HG03064 (cell line): ENCODE measurements around the gene NME7.
"Not testable (repeated sequence)": the region's sequence is repeated elsewhere in the genome, so short reads cannot be mapped to it uniquely, and the experiment has no call there.

Experiments used
- ATAC-seq: cut with Tn5 transposase; IDR thresholded peaks from one replicate; pipeline ENCODE4 v1.9.1; 2021; ENCODE audit warnings: low read depth; ENCODE audit not compliant: unreplicated experiment

NME7 gene

GRCh38 chr1:169345511-169345910, 22.1 kb downstream of the NME7 start:
- ATAC-seq = no peak

DNA sequence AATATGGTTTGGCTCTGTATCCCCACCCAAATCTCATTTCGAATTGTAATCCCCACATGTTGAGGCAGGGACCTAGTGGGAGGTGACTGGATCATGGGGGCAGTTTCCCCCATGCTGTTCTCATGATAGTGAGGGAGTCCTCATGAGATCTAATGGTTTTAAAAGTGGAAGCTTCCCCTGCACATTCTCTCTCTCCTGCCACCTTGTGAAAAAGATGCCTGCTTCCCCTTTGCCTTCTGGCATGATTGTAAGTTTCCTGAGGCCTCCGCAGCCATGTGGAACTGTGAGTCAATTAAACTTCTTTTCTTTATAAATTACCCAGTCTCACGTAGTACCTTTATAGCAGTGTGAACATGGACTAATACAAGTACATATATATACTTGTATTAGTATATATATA, 25.5 kb downstream of the NME7 start:
- not testable (repeated sequence) for ATAC-seq

DNA sequence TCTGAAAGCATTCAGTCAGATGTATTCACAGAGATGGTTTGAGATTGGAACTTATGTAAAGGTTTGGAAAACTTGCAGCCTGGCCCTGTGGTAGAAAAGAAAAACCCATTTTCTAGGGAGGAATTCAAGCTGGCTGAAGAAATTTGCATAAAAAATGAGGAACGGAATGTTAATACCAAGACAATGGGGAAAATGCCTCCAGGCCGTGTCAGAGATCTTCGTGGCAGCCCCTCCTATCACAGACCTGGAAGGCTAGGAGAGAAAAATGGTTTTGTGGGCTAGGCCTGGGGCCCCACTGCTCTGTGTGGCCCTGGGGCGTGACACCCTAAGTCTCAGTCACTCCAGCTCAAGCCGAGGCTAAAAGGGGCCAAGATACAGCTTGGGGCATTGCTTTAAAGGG, 26.7 kb downstream of the NME7 start:
- no peak for ATAC-seq

DNA sequence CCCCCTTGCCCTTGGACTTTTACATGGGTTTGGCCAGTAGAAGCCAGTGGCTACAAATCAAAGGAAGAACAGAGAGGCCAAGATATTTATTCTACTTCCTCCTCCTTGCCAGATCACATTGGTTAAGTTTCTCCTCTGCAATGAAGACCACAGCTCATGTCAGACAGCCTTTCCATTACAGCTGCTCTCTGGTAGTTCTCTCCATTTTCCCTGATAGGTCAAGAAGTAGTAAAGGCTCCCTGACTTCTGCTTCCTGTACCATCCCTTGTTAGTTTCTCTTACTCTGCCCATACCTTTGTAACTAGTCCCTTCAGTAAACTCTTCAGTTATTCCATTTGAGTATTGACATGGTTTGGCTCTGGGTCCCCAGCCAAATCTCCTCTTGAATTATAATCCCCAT, 27.8 kb downstream of the NME7 start:
- ATAC-seq = no peak

- ATAC-seq = no peak
Measured at GRCh38 chr1:169338617-169339016, 29.0 kb downstream of the NME7 start.

- not testable (repeated sequence) for ATAC-seq
Measured at GRCh38 chr1:169336947-169337715, 30.5 kb downstream of the NME7 start.

GRCh38 chr1:169334727-169335126, 32.9 kb downstream of the NME7 start:
- not testable (repeated sequence) for ATAC-seq

GRCh38 chr1:169330927-169331326, 36.7 kb downstream of the NME7 start:
- no peak for ATAC-seq

GRCh38 chr1:169329383-169329782, 38.2 kb downstream of the NME7 start:
- ATAC-seq = no peak

DNA sequence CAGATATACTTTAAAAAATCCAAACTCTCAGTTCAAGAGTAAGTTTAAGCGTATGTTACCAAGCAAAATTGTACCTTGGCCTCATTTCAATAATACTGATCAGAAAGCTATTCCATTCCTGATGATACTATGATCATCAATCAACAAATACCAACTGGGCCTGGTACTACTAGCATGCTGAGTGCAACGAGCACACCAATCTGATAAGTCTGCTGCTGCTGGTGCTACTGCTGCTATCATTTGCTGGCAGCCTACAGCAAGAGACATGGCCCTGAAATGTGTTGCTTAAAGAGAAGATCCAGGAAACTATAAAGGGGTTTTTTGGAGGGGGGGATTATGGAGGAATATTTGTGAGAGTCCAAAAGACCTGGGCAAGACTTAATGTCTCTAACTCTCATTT, 39.7 kb downstream of the NME7 start:
- no peak for ATAC-seq

DNA sequence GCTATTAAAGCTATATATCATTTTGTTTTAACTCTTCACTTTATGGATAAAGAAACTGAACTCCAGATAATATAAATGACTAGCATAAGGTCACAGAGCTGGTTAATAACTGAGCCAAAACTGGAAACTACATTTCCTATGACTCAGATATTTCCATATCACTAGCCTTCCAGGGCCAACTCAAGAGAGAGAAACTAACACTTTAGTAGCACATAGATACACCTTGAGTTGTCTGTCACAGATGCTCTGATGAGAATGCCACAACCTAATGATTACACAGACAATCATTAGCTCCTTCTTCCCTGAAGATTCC, 40.7 kb downstream of the NME7 start:
- peak; percentile 99 for ATAC-seq

- ATAC-seq = peak; percentile 38
Measured at GRCh38 chr1:169326261-169326955, 41.2 kb downstream of the NME7 start.

GRCh38 chr1:169325117-169325516, 42.5 kb downstream of the NME7 start:
- no peak for ATAC-seq

DNA sequence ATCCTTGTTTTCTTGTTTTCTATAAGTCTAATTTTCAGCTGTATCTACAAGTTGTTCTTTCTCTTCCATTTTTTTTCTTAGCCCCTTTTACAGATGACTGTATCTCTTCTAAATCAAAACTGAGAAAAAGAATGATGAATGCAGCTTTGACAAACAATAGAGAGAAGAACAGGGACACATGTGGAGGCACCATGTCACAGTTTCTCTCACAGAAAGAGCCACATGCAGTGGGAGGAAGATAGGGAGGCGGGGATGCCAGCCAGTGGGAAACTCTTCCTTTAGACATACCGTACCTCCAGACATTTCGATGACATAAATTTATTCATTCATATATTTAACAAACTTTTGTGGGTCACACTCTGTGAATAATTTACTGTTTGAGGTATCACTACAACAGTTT, 45.5 kb downstream of the NME7 start:
- no peak for ATAC-seq

DNA sequence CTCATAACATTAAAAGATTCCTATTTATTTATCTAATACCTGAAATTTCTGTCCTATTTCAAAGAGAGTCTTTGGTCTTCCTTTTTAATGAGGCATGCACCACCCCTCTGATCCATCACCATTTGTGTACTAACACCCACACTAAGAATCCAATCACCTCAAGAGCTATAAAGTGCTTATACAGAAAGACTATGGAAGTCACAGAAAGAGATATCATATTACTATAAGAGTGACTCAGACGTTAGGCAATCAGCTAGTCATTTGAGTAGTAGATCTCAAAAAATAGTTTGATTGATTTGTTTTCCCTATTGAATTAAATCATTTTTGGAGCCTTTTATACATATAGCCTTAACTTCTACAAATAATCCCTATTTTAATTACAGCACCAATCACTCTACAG, 46.1 kb downstream of the NME7 start:
- ATAC-seq = no peak

DNA sequence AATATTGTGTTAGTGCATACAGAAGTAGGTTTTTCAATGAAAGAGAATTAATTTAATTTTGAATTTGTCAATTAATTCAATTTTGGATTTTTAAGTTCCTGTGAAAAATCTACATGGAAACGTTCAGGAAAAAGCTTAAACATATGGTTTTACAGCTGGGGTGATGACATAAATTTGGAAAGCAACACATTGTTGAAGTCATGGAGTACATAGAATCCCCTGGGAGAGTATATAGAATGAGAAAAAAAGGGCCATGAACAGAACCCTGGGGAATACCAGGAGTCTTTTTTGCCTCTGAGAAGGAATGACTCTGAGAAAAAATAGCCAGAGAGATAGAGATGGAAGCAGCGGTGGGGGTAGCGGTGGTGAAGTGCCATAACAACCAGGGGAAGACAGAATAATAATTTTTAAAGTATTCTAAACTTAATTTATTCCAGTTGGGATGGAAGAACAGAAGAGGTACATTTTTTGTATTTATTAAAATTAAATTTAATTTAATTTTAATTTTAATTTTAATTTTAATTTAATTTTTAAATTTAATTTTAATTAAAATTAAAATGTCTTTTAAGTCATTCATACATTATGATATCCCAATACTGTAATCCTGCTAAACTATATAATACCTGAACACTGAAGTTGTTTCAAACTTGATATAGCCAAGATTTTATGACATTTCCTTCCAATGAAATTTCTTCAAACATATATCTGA, 48.9 kb downstream of the NME7 start:
- ATAC-seq = no peak

DNA sequence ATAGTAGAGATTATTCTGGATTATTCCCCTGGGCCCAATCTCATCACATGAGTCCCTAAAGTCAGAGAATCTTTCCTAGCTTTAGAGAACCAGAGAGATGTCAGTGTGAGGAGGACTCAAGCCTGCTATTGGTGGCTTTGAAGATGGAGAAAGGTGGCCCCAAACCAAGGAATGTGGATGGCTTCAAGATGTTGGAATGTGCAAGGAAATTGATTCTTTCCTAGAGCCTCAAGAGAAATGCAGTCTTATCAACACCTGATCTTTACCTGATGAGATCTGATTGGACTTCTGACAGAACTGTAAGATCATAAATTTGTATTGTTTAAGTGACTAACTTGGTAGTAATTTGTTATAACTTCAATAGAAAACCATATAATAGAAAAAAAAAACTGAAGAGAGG, 51.0 kb downstream of the NME7 start:
- ATAC-seq = no peak

DNA sequence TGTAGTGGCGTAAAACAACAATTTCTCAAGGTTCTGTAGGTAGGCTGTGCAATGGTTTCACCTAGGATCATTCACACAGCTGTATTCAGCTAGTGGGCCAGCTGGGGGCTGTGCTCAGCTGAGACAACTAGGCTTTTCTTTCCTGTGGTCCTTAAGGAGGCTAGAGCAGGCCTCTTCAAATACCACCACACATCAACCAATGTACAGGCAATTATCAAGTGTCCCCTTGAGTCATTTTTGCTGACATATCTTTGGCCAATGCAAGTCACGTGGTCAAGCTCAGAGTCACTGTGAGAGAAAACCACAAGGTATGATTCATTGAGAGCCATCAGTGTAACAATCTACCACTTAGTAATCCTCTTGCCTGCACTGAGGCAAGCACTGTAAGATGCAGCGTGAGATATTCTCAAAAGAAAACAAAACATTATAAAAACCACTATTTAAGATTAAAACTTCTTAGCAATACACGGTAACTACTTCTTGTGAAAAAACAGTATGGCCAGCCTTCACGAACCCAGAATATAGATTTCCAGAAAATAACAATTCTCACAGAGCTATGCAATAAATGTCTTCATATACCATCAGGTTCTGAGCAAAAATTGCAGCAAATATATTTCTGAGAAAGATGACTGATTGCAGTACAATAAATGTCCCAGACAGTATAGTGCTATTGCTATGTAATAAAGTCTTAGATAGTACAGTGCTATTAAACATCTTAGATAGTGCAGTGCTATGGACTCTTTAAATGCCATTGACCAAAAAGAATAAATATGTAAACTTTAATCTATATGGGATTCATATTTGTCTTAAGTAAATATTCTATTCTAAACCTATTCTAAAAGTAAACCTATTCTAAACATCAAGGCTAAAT, 55.3 kb downstream of the NME7 start:
- no peak for ATAC-seq

GRCh38 chr1:169309178-169310166, 58.1 kb downstream of the NME7 start:
- ATAC-seq = peak; percentile 60
